GM12801 (cell line): ENCODE measurements around the gene SLC6A13.

Source experiments
- TF ChIP-seq, protein P1 (sequence below): IDR thresholded peaks from one replicate; pipeline ENCODE4 v1.5.1; 2011; ENCODE audit warnings: control low read depth; ENCODE audit not compliant: insufficient read length; ENCODE audit errors: extremely low read depth

SLC6A13 gene

GRCh38 chr12:228846-229200, 33.8 kb downstream of the SLC6A13 start:
- TF ChIP-seq, protein P1, sequence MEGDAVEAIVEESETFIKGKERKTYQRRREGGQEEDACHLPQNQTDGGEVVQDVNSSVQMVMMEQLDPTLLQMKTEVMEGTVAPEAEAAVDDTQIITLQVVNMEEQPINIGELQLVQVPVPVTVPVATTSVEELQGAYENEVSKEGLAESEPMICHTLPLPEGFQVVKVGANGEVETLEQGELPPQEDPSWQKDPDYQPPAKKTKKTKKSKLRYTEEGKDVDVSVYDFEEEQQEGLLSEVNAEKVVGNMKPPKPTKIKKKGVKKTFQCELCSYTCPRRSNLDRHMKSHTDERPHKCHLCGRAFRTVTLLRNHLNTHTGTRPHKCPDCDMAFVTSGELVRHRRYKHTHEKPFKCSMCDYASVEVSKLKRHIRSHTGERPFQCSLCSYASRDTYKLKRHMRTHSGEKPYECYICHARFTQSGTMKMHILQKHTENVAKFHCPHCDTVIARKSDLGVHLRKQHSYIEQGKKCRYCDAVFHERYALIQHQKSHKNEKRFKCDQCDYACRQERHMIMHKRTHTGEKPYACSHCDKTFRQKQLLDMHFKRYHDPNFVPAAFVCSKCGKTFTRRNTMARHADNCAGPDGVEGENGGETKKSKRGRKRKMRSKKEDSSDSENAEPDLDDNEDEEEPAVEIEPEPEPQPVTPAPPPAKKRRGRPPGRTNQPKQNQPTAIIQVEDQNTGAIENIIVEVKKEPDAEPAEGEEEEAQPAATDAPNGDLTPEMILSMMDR, result no peak

DNA sequence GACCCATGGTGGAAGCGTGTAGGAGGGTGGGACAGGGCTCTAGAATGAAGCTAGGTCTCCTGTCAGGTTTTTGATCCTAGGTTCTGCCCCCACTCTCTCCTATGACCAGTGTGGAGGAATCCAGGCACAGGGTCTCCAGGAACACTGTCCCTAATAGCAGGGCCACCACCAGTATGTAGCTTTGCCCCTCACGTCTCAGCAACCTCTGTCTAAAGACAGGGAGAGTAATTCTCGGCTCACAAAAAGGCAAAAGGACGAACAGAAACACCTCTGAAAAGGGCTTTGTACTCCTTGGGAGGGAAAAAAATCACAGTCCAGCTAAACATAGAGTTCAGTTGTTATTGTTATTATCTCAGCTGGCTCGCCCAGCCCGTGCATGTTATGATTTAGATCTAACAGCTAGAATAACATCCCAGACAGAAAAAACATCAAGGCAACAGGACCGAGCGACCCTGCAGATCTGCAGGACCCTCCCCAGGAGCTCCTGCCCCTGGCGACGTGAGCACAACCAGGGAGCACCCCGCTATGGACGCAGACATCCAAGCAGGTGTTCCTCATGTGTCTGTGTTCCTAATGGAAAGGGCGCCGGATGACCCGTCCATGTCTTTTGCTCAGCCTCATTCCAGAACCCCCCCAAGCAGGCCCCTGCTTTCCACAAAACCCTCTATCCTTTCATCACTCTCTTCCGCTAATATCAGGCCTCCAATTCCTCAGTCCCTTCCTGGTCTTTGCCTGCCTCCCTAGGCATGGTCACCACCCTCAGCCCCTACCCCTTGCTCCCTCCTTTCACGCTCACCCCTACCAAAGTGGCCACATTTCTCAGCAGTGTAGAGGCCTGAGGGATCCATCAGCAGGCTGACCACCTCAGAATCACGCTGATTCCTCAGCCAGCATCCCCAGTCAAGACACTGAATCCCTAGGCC, 34.5 kb downstream of the SLC6A13 start:
- TF ChIP-seq, protein P1, result no peak

- TF ChIP-seq, protein P1, result no peak
Observed at GRCh38 chr12:227286-227915, 35.2 kb downstream of the SLC6A13 start.

DNA sequence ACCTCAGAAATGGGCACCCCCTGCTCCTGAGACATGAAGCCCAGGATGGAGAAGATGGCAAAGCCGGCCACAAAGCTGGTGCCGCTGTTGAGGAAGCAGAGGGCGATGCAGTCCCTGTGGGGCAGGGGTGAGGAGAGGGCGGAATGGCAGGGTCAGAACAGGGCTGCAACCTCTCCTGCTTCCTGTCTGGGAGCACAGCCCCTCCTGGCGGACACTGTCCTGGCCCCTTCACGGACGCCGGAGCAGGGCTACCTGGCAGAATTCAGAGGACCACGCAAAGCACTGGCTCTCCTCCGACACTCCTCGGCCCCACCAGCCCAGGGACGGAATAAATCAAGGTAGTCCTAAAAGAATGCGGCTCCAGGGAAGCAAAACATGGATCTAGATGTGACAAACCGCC, 36.2 kb downstream of the SLC6A13 start:
- TF ChIP-seq, protein P1, result no peak

DNA sequence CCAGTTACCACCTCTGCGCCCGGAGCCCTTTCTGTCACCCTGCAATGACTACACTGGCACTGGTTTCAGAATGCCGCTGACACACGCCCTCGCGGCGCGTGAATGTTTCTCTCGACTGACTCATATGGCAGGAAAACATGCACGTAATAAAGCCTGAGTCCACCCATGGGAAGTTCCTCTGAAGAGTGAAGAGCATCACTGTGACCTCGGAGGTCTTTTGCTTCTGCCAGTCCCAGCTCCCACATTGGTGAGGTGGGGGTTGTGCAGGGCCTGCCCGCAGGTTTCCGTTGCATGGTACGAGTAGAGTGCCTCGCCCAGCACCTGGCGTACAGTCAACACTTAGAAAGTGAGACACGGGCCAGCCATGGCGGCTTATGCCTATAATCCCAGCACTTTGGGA, 37.6 kb downstream of the SLC6A13 start:
- TF ChIP-seq, protein P1, result no peak

- TF ChIP-seq, protein P1, result no peak
Observed at GRCh38 chr12:224330-224729, 38.3 kb downstream of the SLC6A13 start.

- TF ChIP-seq, protein P1, result no peak
Observed at GRCh38 chr12:223841-224240, 38.8 kb downstream of the SLC6A13 start.
